HG03025 (cell line): ENCODE measurements around the gene PDLIM3.

Experiments
- ATAC-seq: cut with Tn5 transposase; IDR thresholded peaks from one replicate; pipeline ENCODE4 v1.9.1; 2021; ENCODE audit warnings: mild to moderate bottlenecking, moderate library complexity; ENCODE audit not compliant: unreplicated experiment, low FRiP score

The PDLIM3 gene

GRCh38 chr4:185473247-185473646, 62.1 kb downstream of the PDLIM3 start:
- ATAC-seq: no peak

DNA sequence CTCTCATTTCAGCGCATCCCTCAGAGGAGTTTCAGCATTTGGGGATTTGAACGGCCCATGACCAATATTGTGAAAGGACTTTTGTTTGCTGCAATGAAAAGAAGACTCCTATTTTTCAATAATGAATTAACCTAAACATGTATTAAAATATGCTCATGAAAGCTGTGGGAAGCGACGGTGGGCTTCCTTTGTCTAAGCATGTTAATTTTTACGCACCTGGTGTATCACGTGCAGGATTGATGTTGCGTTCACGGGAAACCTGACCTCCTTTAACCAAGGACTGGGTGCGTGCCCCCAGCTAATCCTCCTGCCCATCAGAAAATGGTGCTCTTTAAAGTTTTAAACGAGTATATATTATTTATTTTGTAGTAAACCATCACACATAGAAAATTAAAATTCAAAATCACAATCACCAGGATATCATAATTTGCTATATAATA, 63.2 kb downstream of the PDLIM3 start:
- ATAC-seq: no peak

- ATAC-seq: peak; percentile 91
Observed at GRCh38 chr4:185471235-185472102, 63.8 kb downstream of the PDLIM3 start, which contains the start of gene CCDC110. CCDC110 (minus strand) TSS chr4:185471733; CDS start chr4:185471683, 50 bp downstream.

GRCh38 chr4:185470501-185471195, 64.7 kb downstream of the PDLIM3 start:
- ATAC-seq: no peak

DNA sequence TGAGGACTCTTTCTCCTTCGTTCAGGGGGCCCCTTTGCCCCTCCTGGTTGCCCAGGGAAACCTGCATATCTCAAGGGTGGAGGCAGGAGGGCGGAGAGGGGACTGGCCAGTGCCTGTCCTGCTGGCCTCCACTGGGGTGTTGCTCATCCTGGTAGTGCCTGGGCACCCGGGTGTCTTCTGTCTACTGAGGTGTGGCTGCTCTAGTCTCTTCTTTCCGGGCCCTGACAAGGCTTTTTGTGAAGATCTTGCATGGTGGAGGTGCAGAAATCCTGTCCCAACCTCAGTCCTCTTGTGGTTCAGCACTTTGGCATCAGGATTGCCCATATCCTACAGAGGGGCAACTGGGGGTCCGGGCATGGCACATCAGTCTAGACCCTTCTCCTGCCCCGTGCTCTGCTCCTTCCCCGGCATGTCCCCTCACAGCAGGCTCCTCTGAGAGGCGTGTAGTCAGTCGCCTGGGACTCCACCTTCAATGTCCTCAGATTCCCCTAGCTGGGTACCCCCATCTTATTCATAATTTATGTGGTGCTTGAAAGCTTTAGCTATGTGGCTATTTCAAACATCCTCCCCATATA, 65.6 kb downstream of the PDLIM3 start:
- ATAC-seq: no peak

DNA sequence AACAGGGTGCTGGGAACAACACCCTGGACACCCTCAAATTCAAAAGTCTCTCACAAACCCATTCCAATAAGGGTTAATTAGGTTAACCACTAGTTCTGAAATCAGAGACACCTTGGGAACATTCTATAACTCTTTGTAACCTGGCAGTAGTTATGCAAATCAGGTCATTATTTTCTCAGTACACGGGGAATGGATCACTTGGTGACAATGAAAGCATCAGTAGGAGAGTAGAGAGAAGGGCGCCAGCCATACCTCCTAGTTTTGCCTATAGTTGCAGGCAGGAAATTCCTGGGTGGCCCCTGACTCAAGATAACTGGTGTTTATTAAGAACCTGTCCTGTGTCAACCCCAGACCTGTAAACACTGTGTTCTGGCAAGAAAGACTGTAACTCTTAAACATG, 66.3 kb downstream of the PDLIM3 start:
- no peak for ATAC-seq

DNA sequence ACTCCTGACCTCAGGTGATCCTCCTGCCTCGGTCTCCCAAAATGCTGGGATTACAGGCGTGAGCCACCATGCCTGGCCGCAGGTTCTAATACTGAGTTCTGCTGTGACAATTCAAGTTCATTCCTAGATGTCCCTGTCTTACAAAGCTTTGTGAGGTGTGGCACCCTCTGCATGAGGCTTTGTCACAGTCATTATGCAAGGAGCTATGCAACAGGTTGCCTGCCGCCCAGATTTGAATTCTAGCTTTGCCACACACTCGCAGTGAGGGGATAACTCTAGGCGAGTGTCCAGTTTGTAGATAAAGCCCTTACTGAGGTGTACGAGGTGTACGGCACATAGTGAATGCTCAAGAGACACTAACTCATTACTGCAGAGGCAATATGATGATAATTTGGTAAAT, 67.3 kb downstream of the PDLIM3 start:
- no peak for ATAC-seq

DNA sequence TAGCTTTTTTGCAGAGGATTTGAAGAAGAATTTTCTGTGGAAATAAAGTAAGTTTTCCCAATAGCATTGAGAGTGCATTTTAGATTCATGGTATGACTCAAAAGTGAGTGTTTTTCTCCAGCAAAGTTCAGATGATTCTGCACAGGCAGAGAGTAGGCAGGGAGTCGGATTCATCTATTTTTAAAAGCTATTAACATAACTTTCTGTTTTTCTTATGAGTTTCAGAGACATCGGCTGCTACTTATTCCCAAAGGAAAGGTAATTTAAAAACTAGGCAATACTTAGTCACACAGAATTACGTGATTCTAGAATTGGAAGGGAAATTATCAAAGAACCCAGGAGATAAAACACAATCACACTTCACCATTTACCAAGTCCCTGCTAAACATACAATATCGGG, 68.2 kb downstream of the PDLIM3 start:
- ATAC-seq: no peak

GRCh38 chr4:185465707-185466106, 69.6 kb downstream of the PDLIM3 start:
- no peak for ATAC-seq

- ATAC-seq: no peak
Observed at GRCh38 chr4:185464887-185465286, 70.4 kb downstream of the PDLIM3 start.

DNA sequence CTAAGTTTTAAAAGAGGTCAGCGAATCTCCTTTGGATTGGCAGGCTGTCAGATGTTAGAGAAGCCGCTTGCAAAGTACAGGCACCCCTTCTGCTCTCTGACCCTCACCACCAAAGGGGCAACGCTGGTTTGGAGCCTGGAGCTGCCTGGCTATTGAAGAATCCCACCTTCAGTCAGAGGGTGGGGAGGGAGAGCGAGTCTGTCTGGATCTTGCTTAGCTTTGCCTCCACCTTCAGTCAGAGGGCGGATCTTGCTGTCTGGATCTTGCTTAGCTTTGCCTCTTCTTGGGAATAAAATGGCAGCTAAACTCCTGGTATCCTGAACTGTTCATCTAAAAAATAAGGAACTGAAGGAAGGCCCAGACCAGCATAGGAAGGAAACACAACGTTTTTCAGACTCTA, 71.1 kb downstream of the PDLIM3 start:
- no peak for ATAC-seq

- ATAC-seq: no peak
Observed at GRCh38 chr4:185463541-185463940, 71.8 kb downstream of the PDLIM3 start.

DNA sequence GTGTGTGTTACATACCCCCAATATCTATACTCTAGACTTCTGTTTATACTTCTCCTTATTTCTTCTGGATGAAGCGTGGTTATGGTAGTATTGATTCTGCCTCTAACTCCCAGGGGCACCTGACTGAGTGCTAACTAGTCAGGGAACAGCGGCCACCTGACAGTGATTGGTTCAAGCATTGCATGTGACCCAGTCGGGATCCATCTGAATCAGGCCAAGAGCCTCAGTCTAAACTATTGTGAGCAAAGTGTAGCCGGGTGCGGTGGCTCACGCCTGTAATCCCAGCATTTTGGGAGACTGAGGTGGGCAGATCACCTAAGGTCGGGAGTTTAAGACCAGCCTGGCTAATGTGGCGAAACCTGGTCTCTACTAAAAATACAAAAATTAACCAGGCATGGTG, 73.7 kb downstream of the PDLIM3 start:
- no peak for ATAC-seq

DNA sequence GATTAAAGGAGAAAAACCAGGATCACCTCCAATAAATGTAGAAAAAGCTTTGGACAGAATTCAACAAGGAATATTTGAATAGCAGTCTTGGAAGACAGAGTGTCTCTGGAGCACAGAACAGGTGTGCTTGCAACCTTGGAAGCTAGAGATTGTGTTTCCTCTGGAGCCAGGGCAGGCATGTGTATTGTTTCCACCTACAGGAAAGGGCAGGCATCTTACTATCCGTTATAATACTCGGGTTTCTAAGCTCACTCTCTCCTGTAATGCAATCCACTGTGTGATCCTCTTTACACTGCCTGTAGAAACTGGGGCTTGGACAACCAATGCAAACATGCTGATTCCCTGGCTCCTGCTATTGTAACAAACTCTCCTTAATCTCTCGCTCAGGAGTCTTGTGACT, 78.2 kb downstream of the PDLIM3 start:
- no peak for ATAC-seq

DNA sequence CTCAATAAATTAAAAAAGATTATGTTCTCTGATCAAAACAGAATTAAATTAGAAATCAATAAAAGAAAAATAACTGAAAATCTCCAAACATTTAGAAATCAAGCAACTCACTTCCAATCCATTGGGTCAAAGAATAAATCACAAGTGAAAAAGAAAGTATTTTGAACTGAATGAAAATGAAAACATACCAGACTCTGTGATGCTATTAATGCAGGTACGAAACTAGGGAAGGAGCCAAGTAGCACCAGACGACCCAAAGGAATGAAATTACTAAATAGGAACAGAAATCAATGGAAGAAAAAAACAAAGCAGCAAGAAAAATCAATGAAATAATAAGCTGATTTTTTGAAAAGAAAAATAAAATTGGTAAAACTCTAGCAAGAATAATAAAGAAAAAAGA, 79.2 kb downstream of the PDLIM3 start:
- no peak for ATAC-seq
